GM18502 (cell line): ENCODE measurements around the gene SLC9A5.
A peak's percentile ranks its signal among the peaks of the same experiment; 100 is the strongest.

Experiments used
- ATAC-seq: cut with Tn5 transposase; IDR thresholded peaks from one replicate; pipeline ENCODE4 v1.9.1; 2021; ENCODE audit warnings: mild to moderate bottlenecking; ENCODE audit not compliant: unreplicated experiment, poor library complexity

SLC9A5 gene

DNA sequence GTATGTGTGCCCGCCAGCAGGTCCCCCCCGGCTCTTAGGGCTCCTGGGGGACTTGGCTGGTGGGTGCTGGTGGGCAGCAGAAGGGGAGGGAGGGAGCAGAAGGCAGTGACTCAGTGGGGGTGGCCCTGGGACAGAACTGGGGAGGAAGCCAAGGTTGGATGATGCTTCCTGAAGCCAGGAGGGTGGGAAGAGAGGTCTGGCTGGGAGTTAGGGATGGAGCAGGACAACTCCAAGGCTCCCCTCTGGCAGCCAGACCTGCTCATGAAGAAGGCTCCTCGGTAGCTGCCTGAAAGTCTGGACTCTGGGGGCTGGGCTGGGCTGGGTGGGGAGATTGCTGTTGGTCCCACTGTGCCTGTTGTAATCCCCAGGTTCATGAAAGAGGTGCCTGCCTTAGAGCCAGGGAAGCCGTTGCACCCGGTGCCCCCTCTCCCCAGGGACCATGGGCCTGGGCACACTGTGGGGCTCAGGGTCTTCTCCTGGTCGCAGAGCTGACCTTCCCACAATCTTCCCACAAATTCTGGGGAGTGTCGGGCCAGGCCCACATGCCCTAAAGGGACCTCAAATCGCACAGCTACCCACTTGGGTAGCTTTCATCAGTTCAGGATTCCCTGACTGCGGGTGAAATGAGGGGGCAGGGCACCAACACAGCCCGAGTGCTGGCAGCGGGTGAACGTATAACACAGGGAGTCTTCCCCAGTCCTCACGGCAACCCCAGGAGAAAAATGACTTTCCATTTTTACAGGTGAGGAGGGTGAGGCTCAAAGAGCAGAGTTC, 29.4 kb downstream of the SLC9A5 start:
- no peak for ATAC-seq

DNA sequence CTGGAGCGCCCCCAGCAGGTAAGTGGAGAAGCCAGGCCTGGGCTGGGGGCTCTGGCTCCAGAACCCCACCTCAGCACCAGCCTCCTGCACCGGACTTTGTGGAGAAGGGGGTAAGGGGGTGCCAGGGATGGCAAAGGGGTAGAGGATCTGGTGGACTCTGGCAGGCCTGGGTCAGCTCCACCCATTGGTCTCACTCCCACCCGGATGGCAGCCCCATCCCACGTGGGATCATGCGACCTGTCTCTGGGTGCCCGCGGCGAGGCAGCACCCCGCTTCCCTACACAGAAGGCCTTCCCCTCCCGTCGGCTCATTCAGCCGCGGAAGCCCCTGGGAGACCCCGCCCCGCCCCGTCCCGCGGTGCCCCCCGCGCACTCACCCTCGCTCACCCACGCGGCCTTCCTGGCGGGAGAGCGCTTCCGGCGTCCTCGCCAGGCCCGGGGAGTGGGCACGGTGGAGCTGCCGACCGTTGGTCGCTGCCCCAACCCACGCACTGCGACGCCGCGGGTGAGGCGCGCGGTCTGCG, 30.1 kb downstream of the SLC9A5 start:
- peak; percentile 45 for ATAC-seq

DNA sequence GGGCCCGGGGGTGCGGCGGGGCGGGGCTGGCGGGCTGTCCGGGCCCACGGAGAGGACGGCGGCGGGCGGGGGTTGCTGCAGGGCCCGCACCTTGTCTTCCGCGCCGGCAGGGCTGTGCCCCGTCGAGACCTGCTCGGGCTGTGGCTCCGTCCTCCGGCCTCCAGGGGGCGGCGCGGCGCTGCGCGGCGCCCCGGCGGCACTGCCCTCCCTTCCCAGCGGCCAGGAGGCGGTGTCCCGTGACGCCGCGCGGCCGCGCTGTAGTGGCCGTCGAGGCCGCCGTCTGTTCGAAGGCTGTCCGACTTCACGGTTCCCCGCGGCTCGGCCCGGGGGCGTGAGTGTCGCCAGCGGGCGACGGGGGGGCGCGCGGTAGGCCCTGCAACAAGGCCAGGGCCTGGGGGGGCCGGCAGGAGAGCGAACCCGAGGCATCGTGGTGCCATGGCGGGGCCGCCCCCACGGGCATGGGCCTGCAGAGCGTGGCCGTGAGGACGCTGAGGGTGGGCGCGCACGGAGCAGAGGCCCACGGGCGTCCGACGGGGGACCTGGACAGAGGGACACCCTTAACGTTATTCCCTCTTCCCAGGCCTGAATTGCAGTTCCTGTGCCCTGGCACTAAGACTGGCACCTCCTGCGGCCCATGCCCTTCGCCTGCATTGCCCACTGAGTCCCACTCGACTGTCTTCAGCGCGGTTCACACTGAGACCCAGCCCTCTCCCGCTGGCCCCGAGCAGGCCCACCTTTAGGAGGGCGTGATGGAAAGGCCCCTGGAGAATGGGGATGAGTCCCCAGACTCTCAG, 30.7 kb downstream of the SLC9A5 start, which contains the start of gene PLEKHG4:
Gene PLEKHG4, plus strand, starts transcription at position 237 of the 794 bp plus-strand sequence. Its CDS starts 513 bp downstream, at position 750.
- peak; percentile 82 for ATAC-seq

DNA sequence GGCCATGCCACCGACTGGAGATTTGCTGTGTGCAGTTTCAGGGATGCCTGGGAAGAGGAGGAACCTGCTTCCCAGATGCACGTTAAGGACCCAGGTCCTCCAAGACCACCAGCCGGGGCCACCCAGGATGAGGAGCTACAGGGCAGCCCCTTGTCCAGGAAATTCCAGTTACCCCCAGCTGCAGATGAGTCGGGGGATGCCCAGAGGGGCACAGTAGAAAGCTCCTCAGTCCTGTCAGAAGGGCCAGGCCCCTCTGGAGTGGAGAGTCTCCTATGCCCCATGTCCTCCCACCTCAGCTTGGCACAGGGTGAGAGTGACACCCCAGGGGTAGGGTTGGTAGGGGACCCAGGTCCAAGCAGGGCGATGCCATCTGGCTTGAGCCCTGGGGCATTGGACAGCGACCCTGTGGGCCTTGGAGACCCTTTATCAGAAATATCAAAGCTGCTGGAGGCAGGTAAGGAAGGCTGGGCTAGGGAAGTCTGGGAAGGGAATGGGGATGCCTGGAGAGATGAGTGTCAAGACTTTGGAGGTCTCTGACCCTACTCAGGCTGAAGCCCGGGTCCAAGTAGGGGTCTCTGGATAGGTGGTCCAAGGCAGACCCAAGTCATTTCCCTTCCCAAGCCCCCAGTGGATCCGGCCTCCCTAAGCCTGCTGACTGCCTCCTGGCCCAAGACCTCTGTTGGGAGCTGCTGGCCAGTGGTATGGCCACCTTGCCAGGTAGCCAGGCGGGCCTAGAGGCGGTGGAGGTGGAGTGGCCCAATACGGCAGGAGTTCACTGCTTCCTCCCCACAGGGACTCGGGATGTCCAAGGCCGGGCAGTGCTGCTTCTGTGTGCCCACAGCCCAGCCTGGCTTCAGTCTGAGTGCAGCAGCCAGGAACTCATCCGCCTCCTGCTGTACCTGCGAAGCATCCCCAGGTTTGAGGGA, 31.6 kb downstream of the SLC9A5 start:
- no peak for ATAC-seq

GRCh38 chr16:67281536-67282446, 33.0 kb downstream of the SLC9A5 start:
- ATAC-seq = no peak

DNA sequence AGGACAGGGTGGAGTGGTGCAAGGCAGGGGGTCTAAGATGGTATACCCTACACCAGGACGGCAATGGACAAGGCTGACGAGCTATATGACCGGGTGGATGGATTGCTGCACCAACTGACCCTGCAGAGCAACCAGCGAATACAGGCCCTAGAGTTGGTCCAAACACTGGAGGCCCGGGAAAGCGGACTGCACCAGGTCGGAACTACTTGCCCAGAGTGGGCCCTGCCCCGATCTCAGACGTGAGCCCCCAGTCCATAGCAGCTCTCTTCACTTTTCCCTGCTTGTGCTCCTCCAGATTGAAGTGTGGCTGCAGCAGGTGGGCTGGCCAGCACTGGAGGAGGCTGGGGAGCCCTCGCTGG, 33.6 kb downstream of the SLC9A5 start:
- ATAC-seq = no peak

DNA sequence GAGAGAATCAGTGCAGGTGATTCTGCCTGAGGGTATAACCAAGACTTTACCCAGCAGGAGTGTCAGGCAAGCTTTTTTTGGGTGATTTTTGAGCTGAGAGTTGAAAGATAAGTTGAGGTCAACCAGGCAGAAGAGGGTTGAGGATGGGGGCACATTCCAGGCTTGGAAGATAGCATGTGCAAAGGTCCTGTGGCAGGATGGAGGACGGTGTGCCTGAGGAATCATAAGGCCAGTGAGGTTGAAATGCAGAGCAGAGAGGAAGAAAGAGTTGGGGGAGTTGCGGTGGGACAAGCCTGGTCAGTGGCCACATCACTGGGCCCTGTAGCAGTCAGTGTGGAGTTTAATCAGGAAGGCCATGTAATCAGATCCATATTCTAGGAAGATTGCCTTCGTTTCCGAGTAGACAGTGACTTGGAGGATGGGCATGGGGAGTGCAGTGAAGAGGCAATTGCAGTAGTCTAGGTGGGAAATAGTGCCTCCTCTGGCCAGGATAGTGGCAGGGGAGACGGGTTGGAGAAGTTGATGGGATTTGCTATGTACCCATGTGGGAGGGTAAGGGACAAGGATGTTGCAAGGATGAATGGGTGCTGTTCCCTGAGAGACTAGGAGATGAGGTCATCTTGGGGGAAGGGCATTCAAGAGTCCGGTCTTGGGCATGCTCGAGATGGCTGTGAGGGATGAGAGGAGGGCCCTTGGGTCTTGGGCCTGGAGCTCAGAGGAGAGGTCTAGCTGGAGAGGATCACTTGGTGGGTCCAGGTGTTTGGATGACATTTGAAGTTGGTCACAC, 34.5 kb downstream of the SLC9A5 start:
- no peak for ATAC-seq

DNA sequence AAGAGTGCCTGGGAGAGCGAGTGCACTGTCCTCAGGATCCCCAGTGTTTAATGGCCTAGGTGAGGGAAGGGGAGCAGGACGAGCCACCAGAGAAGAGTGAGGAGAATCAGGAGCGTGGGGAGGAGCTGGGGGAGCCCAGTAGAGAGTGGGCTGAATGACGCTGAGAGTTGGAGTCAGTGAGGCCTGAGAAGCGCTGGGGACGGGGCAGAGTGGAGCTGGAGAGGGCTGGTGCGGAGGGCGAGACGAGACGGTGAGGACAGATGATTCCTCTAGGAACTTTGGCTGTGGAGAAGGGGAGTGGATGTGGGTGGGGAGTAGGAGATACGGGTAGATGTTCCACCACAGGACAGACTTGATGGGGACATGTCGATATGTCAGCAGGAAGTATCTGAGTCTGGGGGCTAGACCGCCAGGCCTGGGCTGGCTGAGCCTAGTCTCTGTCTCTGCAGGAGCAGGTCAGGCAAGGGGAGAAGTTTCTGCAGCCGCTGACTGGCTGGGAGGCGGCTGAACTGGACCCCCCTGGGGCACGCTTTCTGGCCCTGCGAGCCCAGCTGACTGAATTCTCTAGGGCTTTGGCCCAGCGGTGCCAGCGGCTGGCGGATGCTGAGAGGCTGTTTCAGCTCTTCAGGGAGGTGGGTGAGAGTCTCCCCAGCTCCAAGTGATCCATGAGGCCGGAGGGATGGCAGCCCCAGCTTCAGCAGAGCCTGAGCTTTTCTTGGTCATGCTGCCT, 35.2 kb downstream of the SLC9A5 start:
- no peak for ATAC-seq

DNA sequence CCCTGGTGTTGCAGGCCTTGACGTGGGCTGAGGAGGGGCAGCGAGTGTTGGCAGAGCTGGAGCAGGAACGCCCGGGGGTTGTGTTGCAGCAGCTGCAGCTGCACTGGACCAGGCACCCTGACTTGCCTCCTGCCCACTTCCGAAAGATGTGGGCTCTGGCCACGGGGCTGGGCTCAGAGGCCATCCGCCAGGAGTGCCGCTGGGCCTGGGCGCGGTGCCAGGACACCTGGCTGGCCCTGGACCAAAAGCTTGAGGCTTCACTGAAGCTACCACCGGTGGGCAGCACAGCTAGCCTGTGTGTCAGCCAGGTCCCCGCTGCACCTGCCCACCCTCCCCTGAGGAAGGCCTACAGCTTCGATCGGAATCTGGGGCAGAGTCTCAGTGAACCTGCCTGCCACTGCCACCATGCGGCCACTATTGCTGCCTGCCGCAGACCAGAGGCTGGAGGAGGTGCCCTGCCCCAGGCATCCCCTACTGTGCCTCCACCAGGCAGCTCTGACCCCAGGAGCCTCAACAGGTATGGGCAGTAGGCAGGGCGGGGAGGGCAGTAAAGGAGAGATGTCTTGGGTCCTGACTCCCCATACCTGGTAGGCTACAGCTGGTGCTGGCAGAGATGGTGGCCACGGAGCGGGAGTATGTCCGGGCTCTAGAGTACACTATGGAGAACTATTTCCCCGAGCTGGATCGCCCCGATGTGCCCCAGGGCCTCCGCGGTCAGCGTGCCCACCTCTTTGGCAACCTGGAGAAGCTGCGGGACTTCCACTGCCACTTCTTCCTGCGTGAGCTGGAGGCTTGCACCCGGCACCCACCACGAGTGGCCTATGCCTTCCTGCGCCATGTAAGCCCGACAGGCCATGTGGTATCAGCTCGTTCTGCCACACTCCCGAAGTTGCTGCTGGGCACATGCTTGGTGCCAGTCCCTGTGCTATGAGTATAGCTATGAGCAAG, 36.2 kb downstream of the SLC9A5 start:
- no peak for ATAC-seq

- ATAC-seq = no peak
Observed at GRCh38 chr16:67286441-67287235, 37.9 kb downstream of the SLC9A5 start.

DNA sequence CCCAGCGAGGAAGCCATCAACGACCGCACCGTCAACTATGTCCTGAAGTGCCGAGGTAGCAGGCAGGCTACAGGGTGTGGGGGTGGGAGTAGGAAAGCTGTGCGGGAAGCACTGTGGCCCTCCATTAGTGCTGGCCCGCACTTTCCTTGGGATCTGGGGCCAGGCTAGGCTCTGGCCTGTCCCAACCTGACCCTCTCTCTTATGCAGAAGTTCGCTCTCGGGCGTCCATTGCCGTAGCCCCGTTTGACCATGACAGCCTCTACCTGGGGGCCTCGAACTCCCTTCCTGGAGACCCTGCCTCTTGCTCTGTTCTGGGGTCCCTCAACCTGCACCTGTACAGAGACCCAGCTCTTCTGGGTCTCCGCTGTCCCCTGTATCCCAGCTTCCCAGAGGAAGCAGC, 39.2 kb downstream of the SLC9A5 start:
- ATAC-seq = no peak

- no peak for ATAC-seq
Observed at GRCh38 chr16:67291461-67291860, 42.7 kb downstream of the SLC9A5 start.

DNA sequence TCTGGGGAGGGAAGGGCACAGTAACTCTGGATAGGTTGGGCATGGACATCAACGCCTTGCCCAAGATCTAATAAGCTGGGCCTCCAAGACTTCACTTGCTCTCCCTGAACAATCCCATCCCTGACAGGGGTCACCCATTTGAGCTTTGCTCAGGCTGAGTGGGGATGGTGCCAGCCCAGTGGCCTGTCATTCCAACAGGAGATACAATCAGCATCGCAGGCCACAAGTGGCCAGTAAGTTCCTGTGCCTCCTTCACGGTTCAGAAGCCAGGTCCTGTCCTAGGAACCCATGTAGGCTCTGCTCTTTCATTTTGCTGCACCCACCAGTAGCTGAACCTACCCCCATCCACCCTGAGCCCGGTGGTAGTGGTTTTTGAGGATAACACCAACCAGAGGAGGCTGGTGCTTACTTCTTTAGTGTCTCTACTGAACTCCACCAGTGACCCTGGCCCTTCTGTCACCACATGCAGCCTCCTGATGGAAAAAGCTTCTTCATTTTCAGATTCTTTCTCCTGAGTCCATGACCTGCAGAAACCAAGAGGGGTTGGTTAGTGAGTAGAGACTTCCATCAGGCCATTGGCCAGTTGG, 45.5 kb downstream of the SLC9A5 start:
- ATAC-seq = no peak

DNA sequence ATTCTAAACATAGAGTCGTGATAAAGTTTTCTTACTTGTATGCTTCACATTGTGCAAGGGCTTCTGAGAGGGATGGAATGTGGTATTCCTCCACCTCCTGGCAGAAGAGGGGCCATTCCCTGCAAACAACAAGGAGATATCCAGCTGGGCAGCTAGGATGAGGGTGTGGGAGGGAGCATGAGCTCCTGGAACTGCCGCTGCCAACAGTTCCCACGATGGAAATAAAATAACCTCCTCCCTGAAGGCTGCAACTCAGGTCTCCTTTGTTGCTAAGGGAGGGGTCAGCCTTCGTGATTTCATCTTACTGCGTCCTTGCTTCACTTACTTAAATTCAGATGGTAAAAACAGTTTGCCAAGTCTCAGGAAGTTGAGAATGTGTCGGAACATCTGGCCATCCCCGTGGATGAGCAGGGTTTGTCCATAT, 46.2 kb downstream of the SLC9A5 start:
- no peak for ATAC-seq

- ATAC-seq = no peak
Observed at GRCh38 chr16:67296420-67296819, 47.6 kb downstream of the SLC9A5 start.

GRCh38 chr16:67298277-67298676, 49.5 kb downstream of the SLC9A5 start:
- ATAC-seq = no peak
